GM18505 (cell line): Measurements from ENCODE around the gene RRBP1.
A peak's percentile ranks its signal among the peaks of the same experiment; 100 is the strongest.

ENCODE experiments used
- ATAC-seq: cut with Tn5 transposase; IDR thresholded peaks from one replicate; pipeline ENCODE4 v1.9.1; 2021; ENCODE audit not compliant: unreplicated experiment
- POLR2A ChIP-seq: IDR thresholded peaks from 4 replicates; pipeline ENCODE4 v1.6.1; 2011; ENCODE audit warnings: borderline replicate concordance; ENCODE audit not compliant: insufficient read depth, insufficient read length; ENCODE audit errors: extremely low read depth

The RRBP1 gene

DNA sequence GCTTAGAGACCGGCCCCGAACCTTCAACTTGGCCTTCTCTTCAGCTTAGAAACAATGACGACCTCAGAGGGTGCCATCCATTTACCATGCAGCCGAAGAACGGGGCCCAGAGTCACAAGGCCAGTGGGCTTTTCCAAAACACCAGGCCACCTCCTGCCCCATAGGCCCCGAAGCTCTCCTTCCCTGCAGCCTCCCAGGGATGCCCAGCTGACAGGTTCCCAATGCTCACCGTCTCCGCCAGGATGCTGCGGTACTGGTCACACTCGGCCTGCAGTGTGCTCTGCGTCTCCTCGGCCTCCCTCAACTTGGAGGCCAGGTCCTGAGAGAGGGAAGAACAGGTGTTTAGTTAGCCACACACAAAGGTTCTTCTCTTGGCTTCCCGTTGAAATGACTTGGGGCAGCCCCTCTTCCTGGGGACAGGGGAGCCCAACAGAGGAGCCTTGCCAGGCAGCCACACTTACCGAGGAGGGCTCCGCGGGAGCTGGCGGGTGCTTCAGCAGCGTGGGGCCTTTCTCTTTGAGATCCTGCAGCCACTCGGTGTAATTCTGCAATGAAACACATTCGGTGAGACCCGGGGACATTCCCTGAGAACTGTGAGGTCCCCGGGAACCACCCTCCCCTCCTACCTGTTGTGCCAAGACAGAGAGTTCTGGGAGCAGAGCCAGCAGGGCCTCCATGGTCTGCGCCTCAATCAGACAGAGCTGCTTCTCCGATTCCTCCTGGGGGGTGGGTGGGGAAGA is 60.6 kb downstream of the RRBP1 start:
- no peak for TF ChIP-seq POLR2A
- ATAC-seq, result no peak

DNA sequence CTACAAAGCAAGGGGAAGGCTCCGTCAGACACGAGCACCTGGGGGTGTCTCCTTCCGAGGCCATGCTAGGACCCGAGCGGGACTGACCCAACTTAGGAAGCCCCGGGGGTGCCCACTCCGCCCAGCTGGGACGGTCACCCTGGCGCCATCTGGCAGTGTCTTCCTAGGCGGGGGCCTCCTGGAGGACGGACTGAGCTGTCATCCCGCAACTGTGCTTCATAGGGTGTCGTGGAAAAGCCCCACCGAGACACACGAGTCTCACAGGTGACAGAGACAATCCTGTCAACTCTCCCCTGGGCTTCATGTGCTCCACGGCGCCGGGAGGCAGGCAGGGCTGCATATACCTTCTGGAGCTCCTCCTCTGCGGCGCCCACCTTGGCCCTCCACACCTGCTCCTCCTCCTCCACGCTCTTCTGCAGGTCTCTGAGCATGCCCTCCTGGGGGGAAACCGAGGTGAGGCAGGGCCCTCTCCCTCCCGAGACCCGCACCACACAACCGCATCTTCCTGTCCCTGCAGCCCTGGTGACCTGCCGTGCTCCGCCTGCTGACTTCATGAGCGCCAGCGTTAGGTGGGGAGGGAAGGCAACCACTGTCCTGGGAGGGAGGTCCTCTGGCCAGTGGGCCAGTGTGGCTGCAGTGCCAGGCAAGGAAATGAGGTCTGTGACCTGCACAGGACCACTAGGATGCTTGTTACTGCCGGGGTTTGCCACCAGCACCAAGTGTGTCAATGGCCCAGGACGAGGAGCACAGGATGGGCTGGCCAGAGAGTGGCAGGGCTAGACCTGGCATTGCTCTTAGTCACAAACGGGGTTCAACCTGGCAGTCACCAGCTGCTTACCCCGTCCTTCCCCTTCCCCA is 61.4 kb downstream of the RRBP1 start:
- ATAC-seq, result no peak
- TF ChIP-seq POLR2A, result no peak

DNA sequence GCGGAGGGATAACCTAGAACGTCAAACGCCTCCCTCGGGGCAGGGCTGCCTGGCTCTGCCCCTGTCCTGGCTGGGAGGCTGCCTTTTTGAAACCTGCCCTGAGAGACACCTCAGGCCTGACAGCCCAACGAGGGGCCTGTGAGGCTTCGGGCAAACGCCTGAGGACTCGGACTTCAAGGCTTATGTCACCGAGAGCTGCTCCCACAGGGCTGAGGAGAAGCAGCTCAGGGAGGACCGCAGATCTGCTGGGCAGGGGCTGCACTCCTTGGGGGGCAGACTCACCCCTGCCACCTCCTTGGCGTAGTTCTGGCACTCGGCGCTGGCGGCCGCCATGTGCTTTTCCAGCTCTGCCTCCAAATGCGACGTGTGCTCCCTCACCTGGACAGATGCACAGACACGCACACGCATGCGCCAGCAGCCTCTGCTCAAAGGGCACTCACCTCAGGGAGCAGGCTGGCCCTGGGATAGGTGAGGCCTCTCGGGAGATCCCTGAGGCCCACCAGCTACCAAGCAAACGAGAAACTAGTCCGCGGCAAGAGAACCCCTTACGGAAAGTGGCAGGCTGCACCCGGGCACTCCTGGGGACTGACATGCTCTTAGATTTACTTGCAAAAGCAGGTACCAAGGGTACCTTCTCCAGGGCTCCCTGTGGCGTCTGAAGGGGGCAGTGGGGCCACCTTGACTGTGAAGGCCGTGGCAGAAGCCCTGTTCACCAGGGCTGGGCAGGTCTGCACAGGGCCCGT is 62.5 kb downstream of the RRBP1 start:
- ATAC-seq, result no peak
- no peak for TF ChIP-seq POLR2A

DNA sequence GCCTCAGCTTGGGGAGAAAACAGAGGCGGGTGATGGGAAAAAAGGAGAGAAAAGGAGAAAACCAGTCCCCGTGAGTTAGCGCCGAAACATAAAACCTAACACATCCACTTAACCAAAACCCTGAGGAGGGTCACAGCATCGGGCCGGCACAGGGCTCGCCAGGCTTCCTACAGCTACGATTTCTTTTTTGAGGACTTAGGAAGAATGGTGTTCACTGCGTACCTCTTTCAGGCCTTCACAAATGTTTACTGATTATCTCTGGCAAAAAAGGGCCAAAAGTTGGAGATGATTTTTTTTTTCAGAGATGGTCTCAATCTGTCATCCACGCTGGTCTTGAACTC is 63.4 kb downstream of the RRBP1 start:
- no peak for TF ChIP-seq POLR2A
- no peak for ATAC-seq

DNA sequence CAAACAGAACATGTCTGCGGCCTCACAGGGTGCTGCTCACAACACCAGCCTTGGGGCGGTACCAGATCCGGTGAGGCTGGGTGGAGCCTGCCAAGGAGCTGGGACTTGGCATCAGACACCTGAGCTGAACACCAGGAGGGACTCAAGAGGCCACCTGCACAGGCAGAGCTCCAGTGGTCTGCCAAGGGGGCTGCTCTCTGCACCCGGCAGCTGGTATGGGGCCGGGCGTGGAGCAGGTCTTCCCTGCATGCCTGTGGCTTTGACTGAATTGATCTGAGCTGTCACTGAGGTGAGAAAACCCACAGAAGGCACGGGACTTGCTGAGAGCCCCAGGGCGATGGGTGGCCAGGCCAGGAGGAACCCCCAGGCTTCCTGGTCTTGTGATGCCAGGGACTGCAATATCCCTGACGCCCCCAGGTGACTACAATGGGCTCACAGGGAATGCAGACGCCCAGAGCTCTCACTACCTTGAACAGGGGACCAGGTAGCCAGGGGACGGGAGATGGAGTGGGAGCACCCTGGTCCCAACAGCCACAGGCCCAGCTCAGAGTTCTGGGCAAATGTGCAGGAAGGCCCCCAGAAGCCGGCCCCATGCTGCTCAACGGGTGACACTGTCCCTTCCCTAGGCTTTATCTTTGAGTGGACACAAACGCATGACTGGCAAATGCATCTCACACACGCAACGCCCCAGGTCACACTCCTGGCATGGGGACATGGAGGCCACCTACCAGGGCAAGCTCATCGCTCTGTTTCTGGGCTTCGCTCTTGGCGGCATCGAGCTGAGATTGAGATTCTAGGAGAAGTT is 64.0 kb downstream of the RRBP1 start:
- no peak for TF ChIP-seq POLR2A
- no peak for ATAC-seq

DNA sequence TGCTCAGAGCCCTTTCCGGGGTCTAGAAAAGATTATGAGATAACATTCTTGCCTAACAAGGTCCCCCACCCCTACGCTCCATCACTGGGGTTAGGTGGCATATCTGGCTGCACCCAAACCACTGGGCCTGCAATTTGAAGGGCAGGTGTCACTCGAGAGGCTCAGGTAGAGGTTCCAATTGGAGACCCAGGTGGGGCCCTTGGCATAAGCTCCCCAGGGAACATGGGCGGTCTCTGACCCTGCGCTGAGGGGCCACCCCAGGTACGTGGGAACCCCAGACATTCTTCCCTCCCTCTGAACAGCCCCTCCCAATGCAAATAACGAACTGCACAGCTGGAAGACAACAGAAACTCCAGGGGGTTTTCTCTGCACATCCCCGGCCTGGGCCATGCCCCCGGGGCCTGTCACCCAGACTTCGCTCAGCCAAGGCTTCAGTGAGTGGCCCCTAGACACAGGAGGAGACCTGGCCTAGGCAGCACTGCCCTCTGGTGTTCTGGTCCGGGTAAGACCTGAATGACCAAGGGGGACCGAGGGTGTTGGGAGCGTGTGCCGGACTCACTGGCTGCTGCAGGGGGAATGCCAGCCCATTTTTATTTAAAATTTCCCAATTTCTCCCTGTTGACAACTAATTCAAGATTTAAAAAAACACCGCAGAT is 64.7 kb downstream of the RRBP1 start:
- TF ChIP-seq POLR2A, result no peak
- no peak for ATAC-seq

DNA sequence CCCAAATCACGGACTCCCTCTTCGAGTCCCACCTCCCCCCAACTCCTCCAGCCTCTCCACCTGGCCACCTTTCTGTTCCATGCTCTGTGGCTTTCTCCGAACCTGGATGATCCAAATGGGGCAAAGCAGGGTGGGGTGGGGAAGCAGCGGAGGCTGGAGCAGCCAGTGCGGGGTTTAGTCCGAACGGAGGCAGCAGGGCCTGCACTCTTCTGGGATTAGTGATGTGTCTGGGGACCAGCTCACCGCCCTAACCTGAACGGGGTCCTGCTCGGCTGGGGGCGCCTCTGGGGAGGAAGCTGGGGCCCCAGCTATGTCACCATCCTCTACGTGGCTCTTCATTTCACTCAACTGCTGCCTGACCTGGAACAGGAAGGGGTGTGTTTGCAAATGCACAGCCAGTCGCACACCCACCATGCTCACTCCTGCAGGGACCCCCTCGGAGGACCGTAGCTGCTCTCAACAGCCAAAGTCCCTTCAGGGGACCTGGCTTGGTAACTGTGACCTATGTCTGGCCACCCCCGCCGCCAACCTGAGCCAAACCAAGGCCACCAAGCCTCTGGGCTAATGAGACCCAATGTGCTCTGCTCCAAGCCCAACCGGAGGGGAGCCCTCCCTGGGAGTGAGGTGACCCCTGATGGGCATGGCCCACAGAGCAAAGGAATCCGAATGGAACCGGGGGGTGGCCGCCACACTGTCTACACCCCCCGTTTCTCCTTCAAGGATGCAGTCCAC is 65.4 kb downstream of the RRBP1 start:
- no peak for ATAC-seq
- no peak for TF ChIP-seq POLR2A

DNA sequence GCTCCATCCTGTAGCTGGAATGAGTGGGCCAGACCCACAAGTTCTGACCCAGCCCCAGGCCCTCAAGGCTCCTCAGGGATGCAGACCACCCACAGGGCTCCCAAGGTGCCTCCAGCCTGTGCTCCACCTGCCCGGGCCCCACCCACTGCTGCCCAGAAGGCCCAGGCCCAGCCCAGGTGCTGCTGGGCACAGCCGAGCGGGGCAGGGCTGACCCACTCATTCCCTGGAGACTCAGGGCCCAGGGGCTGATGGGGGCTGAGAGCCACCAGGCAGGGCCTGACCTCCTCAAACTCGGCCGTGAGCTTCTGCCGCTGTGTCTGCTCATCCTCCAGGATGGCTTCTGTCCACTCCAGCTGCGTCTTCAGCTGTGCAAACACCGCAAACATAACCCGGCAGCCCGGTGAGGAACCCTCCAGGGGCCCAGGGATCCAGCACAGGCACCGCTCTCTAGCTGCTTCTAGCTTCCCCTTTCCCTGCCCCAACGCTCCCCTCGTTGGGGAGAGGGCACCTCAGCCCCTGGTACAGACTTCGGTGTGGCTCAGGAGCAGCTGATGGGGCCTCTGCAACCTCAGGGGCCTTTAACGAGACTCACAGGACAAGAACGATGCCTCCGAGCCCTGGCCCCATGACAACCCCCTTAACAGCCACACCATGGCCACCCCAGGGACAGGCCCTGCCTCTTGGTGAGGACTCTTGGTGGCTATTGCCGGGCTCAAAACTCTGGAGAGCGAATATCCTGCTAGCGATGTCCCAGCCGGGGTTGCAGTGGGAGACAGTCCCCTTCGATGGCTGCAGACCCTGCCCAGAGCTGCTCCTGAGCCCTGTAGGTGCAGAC is 66.2 kb downstream of the RRBP1 start:
- no peak for TF ChIP-seq POLR2A
- no peak for ATAC-seq

DNA sequence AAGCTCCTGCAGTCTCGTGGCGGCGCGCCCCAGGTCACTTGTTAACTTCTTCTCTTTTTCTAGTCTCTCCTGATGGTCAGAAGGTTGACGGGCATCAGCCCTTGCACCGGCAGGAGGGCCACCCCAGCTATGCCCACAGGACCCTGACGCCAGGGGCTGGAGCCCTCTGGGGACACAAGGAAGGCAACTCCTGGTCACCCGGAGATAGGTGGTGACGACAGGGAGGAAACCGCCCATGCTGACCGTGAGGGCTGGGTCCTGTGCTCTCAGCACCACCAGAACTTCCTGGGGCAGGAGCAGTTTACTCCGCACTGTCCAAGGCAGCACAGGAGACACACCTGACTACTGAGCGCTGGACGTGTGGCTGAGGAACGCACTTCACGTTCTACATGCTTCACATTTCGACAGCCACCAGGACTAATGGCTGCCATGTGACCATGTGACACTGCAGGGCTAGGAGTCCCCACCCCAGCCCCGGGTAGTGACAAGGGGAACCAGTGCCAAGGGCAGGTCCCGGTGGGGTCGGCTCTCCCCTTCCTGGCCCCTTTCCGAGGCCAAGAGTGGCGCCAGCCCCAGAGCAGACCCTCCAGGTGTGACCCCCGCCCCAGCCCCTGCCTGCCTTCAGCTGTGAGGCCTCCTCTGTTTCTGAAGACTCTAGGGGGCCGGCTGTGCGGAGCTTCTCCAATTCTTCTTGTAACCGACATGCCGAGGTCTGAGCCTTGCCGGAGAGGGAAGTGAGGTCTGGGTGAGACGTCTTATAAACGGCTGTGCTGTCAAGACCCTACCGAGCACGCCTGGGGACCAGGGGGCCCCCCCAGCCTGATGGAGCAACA is 67.0 kb downstream of the RRBP1 start:
- peak; percentile 2 for TF ChIP-seq POLR2A
- ATAC-seq, result no peak

DNA sequence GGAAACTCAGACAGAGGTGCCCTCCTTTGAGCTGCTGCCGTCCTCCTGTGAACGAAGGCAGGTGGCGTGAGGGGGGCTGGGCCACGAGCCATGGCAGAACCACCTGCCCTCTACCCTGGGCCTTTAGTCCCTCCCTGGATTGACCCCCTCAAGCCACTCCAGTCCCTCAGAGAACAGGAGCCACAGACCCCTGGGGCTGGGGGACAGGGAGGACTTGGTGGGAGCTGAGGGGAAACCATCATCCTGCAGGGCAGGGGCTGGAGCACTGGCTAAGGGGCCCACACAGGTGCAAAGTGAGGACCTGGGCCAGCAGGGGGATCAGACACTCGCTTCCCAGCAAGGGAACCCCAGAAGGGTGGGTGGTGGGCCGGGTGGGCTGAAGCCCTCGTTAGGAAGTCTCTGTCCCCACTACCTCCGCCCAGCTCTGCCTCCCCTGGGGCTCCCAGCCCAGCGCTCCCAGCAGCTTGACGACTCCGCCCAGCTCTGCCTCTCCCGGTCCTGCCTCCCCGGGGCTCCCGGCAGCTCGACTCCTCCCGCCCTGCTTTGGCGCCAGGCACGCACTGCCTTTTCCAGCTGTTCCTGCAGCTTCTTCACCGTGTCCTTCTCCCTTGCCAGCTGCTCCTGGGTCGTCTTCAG is 67.7 kb downstream of the RRBP1 start:
- no peak for ATAC-seq

More for the DNA sequence above, 67.7 kb downstream of the RRBP1 start:
- peak; percentile 6 for TF ChIP-seq POLR2A
